GM19452 (cell line): Measurements from ENCODE around the gene PPP1R1B.

Experiments
- ATAC-seq: cut with Tn5 transposase; IDR thresholded peaks from one replicate; pipeline ENCODE4 v1.9.1; 2021; ENCODE audit not compliant: unreplicated experiment

The PPP1R1B gene

GRCh38 chr17:39614545-39615157, 12.1 kb upstream of the PPP1R1B start:
- no peak for ATAC-seq

GRCh38 chr17:39615434-39615833, 11.3 kb upstream of the PPP1R1B start:
- ATAC-seq = no peak

- no peak for ATAC-seq
Measured at GRCh38 chr17:39617100-39617445, 9.7 kb upstream of the PPP1R1B start.

- no peak for ATAC-seq
Measured at GRCh38 chr17:39617446-39618245, 9.1 kb upstream of the PPP1R1B start.

- ATAC-seq = no peak
Measured at GRCh38 chr17:39618246-39618913, 8.4 kb upstream of the PPP1R1B start.

- ATAC-seq = no peak
Measured at GRCh38 chr17:39618956-39619785, 7.6 kb upstream of the PPP1R1B start.

- no peak for ATAC-seq
Measured at GRCh38 chr17:39619786-39620101, 7.0 kb upstream of the PPP1R1B start.

GRCh38 chr17:39621523-39622379, 5.0 kb upstream of the PPP1R1B start:
- ATAC-seq = peak; percentile 54

- peak; percentile 47 for ATAC-seq
Measured at GRCh38 chr17:39622380-39623006, 4.3 kb upstream of the PPP1R1B start.

- no peak for ATAC-seq
Measured at GRCh38 chr17:39623356-39623950, 3.3 kb upstream of the PPP1R1B start.

GRCh38 chr17:39624313-39624712, 2.4 kb upstream of the PPP1R1B start:
- ATAC-seq = no peak

GRCh38 chr17:39625198-39625785, 1.5 kb upstream of the PPP1R1B start:
- ATAC-seq = no peak

GRCh38 chr17:39627047-39627711, 427 bp downstream of the PPP1R1B start:
- ATAC-seq = no peak

GRCh38 chr17:39627712-39628516, 1.2 kb downstream of the PPP1R1B start:
- no peak for ATAC-seq

GRCh38 chr17:39628655-39629493, 2.1 kb downstream of the PPP1R1B start:
- no peak for ATAC-seq

GRCh38 chr17:39629494-39629880, 2.7 kb downstream of the PPP1R1B start:
- ATAC-seq = no peak

- no peak for ATAC-seq
Measured at GRCh38 chr17:39629898-39630297, 3.1 kb downstream of the PPP1R1B start.
